Osteoblast (primary cell): ENCODE data around the gene MFRP. TPM values are rescaled to one million over a fixed set of nuclear protein-coding genes. Genes with fewer than 3 reads are reported as not detected.
A peak's percentile ranks its signal among the peaks of the same experiment; 100 is the strongest.

Experiments
- DNase-seq: peaks from one replicate; pipeline ENCODE4 v3.0.0; 2011; ENCODE audit warnings: low spot score, mixed read lengths; ENCODE audit not compliant: insufficient read length; ENCODE audit errors: missing footprints
- H2AFZ ChIP-seq: 2 replicates; pipeline ENCODE4 v1.6.0; 2011; ENCODE audit warnings: mild to moderate bottlenecking, low read length
- H3K27ac ChIP-seq: 2 replicates; pipeline ENCODE4 v1.5.1; 2011; ENCODE audit warnings: mild to moderate bottlenecking, low read depth, low read length, moderate library complexity
- H3K27me3 ChIP-seq: 2 replicates; pipeline ENCODE4 v1.6.0; 2012; ENCODE audit warnings: mild to moderate bottlenecking, control low read depth, inconsistent platforms, low read length, moderate library complexity; ENCODE audit not compliant: insufficient read depth
- H3K36me3 ChIP-seq: 2 replicates; pipeline ENCODE4 v1.5.1; 2011; ENCODE audit warnings: mild to moderate bottlenecking, low read length, control low read depth, moderate library complexity; ENCODE audit not compliant: insufficient read depth
- H3K4me1 ChIP-seq: 2 replicates; pipeline ENCODE4 v1.5.1; 2011; ENCODE audit warnings: mild to moderate bottlenecking, low read length, control low read depth, moderate library complexity; ENCODE audit not compliant: insufficient read depth
- H3K4me2 ChIP-seq: 2 replicates; pipeline ENCODE4 v1.6.0; 2011; ENCODE audit warnings: mild to moderate bottlenecking, low read length; ENCODE audit not compliant: insufficient read depth
- H3K4me3 ChIP-seq: fragments of 200-600 bp; sonication (generic); 3 replicates; pipeline ENCODE4 v1.5.1; 2012; ENCODE audit warnings: mild to moderate bottlenecking, low read length, inconsistent platforms; ENCODE audit not compliant: insufficient read depth
- H3K79me2 ChIP-seq: 2 replicates; pipeline ENCODE4 v1.6.0; 2012; ENCODE audit warnings: mild to moderate bottlenecking, low read length, control low read depth, inconsistent platforms; ENCODE audit not compliant: insufficient read depth
- H3K9me3 ChIP-seq: 2 replicates; pipeline ENCODE4 v1.5.1; 2011; ENCODE audit warnings: low read depth, low read length, control low read depth
- H4K20me1 ChIP-seq: 2 replicates; pipeline ENCODE4 v1.6.0; 2012; ENCODE audit warnings: mild to moderate bottlenecking, low read length, control low read depth; ENCODE audit not compliant: insufficient read depth
- CTCF ChIP-seq: IDR thresholded peaks from 2 replicates; pipeline ENCODE4 v1.5.1; 2011; ENCODE audit warnings: mild to moderate bottlenecking, low read depth, low read length, moderate library complexity; ENCODE audit errors: extremely low read depth
- total RNA-seq: library from RNA; depleted of rRNA; stranded (reverse); fragments of >200 nt; gene quantifications from 2 replicates; pipeline ENCODE4 v1.2.3, GENCODE V29; 2012

MFRP gene
- total RNA-seq, 1 donor, result not detected

DNA sequence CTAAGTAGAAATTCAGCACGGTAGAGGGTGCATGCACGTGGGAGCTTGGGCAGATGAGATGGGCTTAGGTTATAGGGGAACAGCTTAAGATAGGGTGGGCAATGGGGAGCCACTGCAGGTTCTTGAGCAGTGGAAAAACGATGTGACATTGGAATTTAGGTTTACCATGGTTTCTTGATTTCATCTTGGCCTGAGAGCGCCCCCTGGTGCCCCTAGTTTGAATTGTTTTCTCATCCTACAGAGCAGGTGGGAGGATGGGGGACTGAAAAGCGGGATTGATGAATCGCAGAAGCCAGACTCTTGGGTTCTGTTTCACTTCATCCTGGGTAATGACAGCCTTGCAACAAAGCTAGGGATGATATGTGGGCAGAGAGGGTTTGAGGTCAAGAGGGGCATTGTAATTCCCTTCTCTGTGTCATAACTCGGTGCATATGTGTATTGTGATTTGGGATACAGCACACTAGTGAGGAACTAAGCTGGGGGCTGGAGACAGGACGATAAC lies 22.9 kb downstream of the MFRP start:
- TF ChIP-seq CTCF, result peak; percentile 90
- Histone ChIP-seq H3K4me3 (no peak overlapping the region), H4K20me1 (no peaks in the 10 kb centered on the region), H3K36me3 (no peaks in the 10 kb centered on the region), H2AFZ (peak overlapping the region; percentile 52), H3K27ac (no peak overlapping the region), H3K27me3 (no peaks in the 10 kb centered on the region), H3K4me2 (peak overlapping the region; percentile 41), H3K4me1 (peaks cover 29% of the 10 kb centered on the region), H3K9me3 (no peaks in the 10 kb centered on the region), H3K79me2 (no peaks in the 10 kb centered on the region)
- peak; percentile 94 for DNase-seq

DNA sequence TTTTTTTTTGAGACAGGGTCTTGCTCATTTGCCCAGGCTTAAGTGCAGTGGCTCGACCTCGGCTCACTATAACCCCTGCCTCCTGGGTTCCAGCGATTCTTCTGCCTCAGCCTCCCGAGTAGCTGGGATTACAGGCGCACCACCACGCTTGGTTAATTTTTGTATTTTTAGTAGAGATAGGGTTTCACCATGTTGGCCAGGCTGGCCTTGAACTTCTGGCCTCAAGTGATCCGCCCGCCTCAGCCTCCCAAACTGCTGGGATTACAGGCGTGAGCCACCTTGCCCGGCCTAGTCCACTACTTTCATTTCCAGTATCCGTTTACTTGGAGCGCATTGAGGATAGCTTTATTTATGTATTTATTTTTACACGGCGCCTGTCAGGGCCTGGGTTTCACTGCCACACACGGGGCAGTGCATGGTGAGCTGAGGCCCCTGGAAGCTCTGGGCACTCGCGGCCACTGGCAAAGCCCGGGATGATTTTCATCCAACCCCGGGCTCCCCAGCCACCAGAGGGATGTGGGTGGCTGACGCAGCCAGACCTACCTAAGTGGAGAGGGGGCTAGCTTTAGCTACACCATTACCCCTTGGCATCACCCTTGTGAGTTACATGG lies 23.5 kb downstream of the MFRP start:
- Histone ChIP-seq H3K36me3 (no peaks in the 10 kb centered on the region), H3K4me1 (peaks cover 35% of the 10 kb centered on the region), H3K27me3 (no peaks in the 10 kb centered on the region), H3K4me2 (no peak overlapping the region), H3K4me3 (no peak overlapping the region), H3K79me2 (no peaks in the 10 kb centered on the region), H2AFZ (no peak overlapping the region), H3K9me3 (no peaks in the 10 kb centered on the region), H4K20me1 (no peaks in the 10 kb centered on the region), H3K27ac (no peak overlapping the region)
- DNase-seq, result no peak
- no peak for TF ChIP-seq CTCF

GRCh38 chr11:119322360-119322739 lies 24.2 kb downstream of the MFRP start:
- peak overlapping the region; percentile 26 for H3K4me3 ChIP-seq
- H4K20me1 ChIP-seq, result no peaks in the 10 kb centered on the region
- peaks cover 41% of the 10 kb centered on the region for H3K4me1 ChIP-seq
- H3K36me3 ChIP-seq, result no peaks in the 10 kb centered on the region
- peak overlapping the region; percentile 57 for H2AFZ ChIP-seq
- no peaks in the 10 kb centered on the region for H3K79me2 ChIP-seq
- no peak overlapping the region for H3K27ac ChIP-seq
- TF ChIP-seq CTCF, result peak; percentile 25
- no peaks in the 10 kb centered on the region for H3K27me3 ChIP-seq
- no peaks in the 10 kb centered on the region for H3K9me3 ChIP-seq
- peak overlapping the region; percentile 92 for H3K4me2 ChIP-seq
- DNase-seq, result peak; percentile 93

DNA sequence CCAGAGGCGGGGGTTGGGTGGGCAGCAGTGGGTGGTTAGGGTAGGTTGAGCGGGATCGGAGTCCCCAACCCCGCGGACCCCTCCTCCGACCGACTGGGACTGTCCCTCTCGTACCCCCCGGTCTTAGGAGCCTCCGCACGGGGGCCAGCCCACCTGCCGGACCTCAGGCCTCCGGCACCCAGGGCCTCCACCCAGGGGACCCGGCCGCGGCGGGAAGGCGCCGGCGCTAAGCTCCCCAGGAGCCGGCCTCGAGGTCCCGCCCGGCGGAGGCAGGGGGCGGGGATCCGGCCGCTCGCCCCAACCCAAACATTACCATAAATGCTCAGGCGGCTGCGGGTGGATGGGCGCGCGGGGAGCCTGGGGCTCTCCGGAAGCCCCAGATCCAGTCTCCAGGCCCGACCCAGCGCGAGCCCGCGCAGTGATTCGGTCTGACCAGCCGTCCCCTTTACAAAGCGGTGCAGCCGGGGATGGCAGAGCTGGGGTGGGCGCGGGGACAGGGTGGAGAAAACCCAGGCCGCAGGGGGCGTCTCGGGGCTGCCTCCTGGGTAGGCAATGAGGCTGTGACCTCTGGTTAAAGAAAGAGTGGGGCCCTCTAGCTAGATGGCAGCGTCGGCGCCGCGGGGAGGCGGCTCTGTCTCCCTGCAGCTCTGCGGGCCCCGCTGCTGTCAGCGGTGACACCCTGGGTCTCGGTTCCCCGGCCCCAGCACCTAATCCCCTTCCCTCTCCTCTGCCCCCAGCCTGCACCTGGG lies 25.6 kb downstream of the MFRP start:
- Histone ChIP-seq H3K4me2 (peak overlapping the region; percentile 92), H3K9me3 (no peaks in the 10 kb centered on the region), H3K36me3 (no peaks in the 10 kb centered on the region), H3K4me1 (peaks cover 48% of the 10 kb centered on the region), H4K20me1 (no peaks in the 10 kb centered on the region), H2AFZ (peak overlapping the region; percentile 92), H3K27ac (peak overlapping the region; percentile 65), H3K79me2 (no peaks in the 10 kb centered on the region), H3K4me3 (peak overlapping the region; percentile 74), H3K27me3 (no peaks in the 10 kb centered on the region)
- DNase-seq, result peak; percentile 98
- TF ChIP-seq CTCF, result no peak
